HG02759 (cell line): ENCODE data around the gene GFOD1.
"Not testable (repeated sequence)": the region's sequence is repeated elsewhere in the genome, so short reads cannot be mapped to it uniquely, and the experiment has no call there.

Experiments used
- ATAC-seq: cut with Tn5 transposase; IDR thresholded peaks from one replicate; pipeline ENCODE4 v1.9.1; 2021; ENCODE audit warnings: mild to moderate bottlenecking, moderate library complexity; ENCODE audit not compliant: unreplicated experiment

The GFOD1 gene

GRCh38 chr6:13407709-13408695 lies 79.4 kb downstream of the GFOD1 start:
- ATAC-seq, result no peak

- no peak for ATAC-seq
Measured at GRCh38 chr6:13407368-13407708, 80.1 kb downstream of the GFOD1 start.

- ATAC-seq, result no peak
Measured at GRCh38 chr6:13406781-13407180, 80.6 kb downstream of the GFOD1 start.

DNA sequence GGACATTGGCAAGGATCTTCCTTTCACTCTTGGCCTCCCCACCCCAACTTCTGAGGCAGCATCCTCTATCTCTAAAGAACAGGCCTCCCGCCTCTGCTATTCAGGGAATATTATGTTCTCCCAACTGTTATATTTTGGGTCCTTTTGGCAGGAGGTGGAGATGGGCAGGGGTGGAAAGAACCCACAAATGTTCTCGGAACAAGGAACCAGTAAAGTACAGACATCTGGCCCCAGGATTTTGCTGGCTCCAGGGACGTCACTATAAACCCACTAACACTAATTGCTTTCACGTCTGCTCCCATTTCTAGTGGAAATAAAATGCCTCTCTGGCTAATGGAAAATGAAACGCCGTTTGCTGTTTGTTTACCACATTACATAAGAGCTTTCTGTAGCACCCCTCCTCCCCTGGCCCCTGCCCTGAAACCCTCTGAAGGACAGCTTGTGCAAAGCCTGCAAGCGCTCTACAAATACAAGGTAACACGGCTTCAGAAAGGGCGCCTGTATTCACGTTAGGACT lies 81.4 kb downstream of the GFOD1 start:
- no peak for ATAC-seq

- no peak for ATAC-seq
Measured at GRCh38 chr6:13404892-13405254, 82.5 kb downstream of the GFOD1 start.

- no peak for ATAC-seq
Measured at GRCh38 chr6:13404228-13404891, 83.0 kb downstream of the GFOD1 start.

GRCh38 chr6:13402711-13403110 lies 84.7 kb downstream of the GFOD1 start:
- no peak for ATAC-seq

- peak; percentile 35 for ATAC-seq
Measured at GRCh38 chr6:13400772-13401171, 86.6 kb downstream of the GFOD1 start.

DNA sequence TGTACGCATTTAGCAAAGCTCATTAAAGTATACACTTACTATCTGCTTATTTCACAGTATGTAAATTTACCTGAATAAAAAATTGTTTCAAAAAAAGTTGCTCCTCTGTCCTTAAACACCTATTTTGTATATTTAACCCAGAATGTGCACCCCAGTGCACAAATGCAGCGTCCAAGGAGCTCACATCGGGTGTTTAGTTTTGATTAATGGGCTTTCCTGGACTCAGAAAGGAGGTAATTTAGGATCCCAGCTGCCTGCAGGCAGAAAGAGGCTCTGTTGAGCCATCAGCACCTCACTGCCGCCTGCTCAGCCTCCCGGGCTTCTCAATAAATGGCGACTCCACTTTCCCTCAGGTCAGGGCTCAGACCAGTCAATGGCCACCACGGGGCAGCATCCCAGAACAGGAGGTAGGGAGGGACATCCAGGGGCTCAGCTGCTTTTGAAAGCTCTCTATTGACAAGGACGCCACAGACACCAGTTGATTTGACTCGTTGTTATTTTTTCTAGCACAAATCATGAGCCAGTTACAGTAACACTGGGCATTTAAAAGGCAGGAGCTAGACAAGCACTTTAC lies 88.9 kb downstream of the GFOD1 start:
- ATAC-seq, result no peak

DNA sequence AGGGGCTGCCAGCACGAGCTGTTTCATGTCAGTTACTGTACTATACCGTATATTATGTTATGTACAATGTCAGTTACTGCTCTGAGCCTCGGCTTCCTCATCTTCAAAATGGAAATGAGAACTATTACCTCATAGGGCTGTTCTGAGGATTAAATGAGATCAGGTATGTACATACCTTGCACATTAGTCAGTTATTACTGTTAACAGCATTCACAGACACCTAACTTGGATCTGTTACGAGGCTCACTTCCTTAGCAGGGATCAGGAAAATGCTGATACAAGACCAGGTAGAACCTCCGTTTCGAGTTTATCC lies 89.4 kb downstream of the GFOD1 start:
- ATAC-seq, result no peak

GRCh38 chr6:13397359-13398068 lies 89.9 kb downstream of the GFOD1 start:
- ATAC-seq, result peak; percentile 80

- no peak for ATAC-seq
Measured at GRCh38 chr6:13396241-13396792, 91.1 kb downstream of the GFOD1 start.

DNA sequence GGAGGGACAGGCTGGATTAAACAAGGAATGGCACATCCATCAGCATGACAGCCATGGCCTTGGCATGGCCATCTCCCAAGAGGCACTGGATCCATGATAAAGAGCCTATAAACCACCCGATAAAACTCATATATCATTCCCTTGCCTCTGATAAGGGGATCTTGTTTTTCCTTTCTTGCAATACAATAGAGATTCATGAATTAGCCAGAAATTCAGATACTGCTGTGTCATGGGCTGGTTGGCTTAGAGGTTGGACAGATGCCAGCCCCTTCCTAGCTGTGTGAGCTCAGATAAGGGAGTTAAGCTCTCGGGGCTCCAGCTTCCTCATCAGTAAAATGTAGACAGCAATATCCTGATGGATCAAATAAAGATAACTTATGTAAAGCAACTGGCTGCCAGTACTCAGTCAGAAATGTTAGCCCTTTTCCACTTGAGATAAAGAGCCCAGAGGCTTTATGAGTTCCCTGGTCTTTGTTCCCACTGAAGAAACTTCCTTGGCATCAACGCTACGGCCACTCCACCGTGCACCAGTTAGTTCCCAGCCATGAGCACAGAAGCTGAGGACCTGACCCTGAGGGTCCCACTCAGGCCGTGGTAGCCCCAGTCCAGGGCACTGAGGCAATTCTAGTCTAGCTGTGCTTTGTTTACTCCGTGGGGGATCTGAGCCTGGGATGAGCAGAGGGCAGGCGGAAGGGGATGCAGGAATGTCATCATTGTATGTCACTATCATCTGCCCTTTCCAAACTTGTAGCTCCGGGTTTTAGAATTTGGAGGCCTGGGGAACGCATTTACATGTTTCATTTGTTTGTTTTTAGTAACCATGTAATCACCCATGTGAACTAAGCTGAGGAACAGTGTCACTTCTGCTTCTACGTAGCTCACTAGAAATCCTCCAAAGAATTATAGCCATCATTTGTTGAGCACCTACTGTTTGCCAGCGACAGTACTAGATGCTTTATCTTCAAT lies 91.8 kb downstream of the GFOD1 start:
- ATAC-seq, result no peak

DNA sequence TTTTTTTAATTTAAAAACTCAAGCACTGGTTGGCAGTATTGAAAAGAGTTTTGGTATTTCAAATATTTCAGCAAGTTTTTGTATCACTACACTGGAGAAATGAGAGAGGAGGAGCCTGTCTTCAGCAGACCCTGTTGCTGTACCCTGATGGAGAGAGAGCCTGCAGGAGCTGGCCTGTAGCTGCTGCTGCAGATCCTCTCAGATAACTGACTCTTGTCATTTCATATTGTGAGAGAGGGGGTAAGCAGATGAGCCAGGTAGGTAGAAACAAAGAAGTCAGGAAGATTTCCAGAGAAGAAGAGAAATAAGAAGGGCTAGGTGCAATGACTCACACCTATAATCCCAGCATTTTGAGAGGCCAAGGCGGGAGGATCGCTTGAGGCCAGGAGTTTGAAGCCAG lies 94.9 kb downstream of the GFOD1 start:
- no peak for ATAC-seq

GRCh38 chr6:13391537-13391936 lies 95.9 kb downstream of the GFOD1 start:
- ATAC-seq, result no peak

DNA sequence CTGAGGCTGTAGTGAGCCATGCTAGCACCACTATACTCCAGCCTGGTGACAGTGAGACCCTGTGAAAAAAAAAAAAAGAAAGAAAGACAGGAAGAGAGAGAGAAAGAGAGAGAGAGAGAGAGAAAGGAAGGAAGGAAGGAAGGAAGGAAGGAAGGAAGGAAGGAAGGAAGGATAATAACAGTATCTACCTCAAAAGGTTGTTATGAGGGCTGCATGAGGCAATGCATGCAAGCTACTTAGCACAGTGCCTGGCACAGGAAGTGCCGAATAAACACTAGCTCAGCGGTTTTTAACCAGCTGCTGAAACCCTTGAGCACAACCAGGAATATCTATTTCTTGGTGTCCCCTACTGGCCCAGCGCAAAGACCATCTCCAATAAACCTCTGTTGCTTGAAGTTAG lies 96.7 kb downstream of the GFOD1 start:
- ATAC-seq, result no peak

DNA sequence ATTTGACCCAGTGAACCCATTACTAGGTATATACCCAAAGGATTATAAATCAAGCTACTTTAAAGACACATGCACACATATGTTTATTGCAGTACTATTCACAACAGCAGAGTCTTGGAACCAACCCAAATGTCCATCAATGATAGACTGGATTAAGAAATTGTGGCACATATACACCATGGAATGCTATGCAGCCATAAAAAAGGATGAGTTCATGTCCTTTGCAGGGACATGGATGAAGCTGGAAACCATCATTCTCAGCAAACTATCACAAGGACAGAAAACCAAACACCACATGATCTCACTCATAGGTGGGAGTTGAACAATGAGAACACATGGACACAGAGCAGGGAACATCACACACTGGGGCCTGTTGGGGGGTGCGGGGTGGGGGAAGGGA lies 98.2 kb downstream of the GFOD1 start:
- not testable (repeated sequence) for ATAC-seq

DNA sequence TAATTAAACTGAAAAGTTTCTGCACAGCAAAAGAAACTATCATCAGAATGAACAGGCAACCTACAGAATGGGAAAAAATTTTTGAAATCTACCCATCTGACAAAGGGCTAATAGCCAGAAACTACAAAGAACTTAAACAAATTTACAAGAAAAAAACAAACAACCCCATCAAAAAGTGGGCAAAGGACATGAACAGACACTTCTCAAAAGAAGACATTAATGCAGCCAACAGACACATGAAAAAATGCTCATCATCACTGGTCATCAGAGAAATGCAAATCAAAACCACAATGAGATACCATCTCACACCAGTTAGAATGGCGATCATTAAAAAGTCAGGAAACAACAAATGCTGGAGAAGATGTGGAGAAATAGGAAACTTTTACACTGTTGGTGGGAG lies 98.6 kb downstream of the GFOD1 start:
- ATAC-seq, result not testable (repeated sequence)

DNA sequence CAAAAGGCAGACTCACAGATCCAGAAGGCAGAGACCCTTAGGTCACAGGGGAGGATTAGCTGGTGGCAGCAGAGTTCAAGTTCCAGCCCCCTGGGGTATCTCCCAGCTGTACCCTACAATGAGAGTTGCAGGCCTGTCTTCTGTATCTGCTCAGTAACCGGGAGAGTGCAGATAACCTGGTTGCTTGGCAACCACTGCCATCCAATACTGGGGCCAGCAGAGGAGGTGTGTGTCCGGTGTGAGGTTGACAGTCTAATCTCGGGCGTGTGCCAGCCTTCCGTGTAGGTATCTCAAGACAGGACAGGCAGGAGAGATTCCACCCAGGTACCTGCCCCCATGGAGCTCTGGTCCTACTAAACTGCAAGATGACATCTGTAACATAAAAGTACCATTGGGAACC lies 102.4 kb downstream of the GFOD1 start:
- ATAC-seq, result no peak

DNA sequence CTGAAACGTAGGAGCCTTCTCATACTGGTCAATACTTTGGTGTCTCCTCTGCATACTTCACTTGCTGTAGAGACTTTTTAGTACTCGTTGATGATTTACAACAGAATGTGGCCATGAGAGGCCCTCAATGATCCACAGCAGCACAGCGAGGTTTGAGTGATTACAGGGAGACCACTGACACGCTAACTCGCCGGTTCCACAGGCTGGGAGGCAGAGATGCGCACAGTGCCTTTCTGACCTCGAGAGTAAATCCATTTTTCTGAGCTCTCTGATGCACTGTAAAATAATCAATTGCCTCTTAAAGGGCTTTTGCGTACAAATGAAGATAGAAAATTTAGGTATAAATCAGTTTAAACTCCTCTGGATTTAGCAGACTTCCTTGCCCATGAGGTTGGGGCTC lies 102.9 kb downstream of the GFOD1 start:
- ATAC-seq, result no peak
